Glomerular visceral epithelial cell (primary cell): Measurements from ENCODE around the gene C7orf25.
A peak's percentile ranks its signal among the peaks of the same experiment; 100 is the strongest.

ENCODE experiments used
- DNase-seq: peaks from one replicate; pipeline ENCODE4 v3.0.0-alpha.2; 2016; ENCODE audit errors: extremely low spot score

The C7orf25 gene

DNA sequence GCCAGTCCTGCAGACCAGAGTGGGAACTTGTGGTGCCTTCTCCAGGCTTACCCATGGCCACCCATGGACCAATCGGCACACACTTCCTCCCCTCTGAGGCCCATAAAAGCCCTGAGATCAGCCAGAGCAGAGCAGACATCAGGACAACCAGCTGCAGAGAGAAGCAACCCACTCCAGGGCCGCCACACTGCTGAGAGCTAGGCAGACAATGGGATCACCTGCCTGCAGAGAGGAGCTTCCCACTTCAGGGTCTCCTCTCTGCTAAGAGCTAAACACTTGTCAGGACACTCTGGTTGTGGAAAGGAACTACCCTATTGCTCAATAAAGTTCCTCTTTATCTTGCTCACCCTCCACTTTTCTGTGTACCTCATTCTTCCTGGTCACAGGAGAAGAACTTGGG, 34.0 kb downstream of the C7orf25 start:
- no peak for DNase-seq

- DNase-seq, result peak; percentile 50
These were observed 35.4 kb downstream of the C7orf25 start for GRCh38 chr7:42876182-42877068.

DNA sequence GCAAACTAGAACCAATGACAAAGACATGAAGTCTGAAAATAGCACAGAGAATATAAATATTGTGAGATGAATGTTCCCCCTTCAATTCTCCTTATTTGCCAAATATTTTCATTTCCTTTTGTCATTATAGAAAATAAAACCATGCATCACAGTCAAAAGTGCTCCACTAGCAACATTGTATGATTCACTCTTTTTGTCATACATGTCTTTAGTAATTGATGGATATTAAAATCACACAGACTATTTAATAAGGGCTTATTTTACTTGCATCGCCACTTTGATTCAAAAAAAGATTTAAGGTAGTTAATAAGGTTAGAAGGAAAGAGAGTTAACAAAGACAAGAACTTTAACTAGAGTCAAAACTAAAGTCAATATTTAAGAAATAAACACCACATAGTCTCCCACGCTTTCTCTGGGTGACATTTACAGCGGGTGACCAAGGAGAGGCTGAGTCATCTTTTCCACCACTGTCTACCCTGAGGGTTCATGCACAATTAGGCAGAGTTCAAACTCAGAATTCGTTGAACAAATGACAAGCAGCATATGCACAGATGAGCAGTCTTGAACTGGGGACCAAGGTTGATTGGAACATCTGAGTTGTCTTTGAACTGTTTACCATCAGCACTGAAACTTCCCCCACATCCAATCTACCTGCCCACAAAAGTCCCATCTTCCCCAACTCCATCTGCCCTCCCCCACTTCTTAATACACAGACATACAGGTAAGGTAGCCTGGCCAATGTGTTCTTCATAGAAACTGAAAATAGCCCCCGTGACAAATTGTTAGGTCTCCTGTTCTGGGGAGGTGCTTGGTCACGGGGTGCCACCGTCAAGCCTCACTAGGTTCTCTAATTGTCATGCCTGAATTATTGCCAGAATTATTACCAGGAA, 42.5 kb downstream of the C7orf25 start:
- DNase-seq, result no peak

DNA sequence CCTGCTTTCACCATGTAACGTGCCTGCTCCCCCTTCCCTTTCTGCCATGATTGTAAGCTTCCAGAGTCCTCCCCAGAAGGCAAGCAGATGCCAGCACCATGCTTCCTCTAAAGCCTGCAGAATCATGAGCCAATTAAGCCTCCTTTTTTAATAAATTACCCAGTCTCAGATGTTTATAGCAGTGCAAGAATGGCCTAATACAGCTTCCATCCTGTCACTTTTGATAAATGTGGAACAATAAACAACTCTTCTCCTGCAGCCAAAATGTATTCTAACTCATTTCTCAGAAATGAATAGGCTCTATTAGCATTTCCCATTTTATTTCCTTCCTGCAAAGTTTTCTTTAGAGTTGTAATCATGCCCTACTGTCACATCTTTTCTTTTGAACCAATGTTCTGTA, 43.4 kb downstream of the C7orf25 start:
- no peak for DNase-seq
